IMR-90 (cell line): ENCODE measurements around the gene SPPL3. TPM values are rescaled to one million over a fixed set of nuclear protein-coding genes. Genes with fewer than 3 reads are reported as not detected.

Experiments used
- ATAC-seq: fragments of 200-7000 bp; cut with Tn5 transposase; 2 replicates; pipeline ENCODE4 v1.9.1; 2020; ENCODE audit warnings: low read depth, mild to moderate bottlenecking, moderate library complexity
- BruUV-seq: library from RNA; stranded (reverse); fragments of 400-500 nt; replicated peaks from 2 replicates; lab custom pipeline; 2021; lab: Mats Ljungman, UMichigan
- CTCF ChIA-PET: fragments of 300-600 bp; formaldehyde crosslinking; extraction: SDS; loops from one replicate; lab custom pipeline; 2021; ENCODE audit warnings: antibody characterized with exemption; lab: Yijun Ruan, JAX
- POLR2A ChIA-PET: fragments of 300-600 bp; sonication (Branson Sonifier 250); formaldehyde crosslinking; loops from one replicate; lab custom pipeline; 2022; ENCODE audit warnings: antibody characterized with exemption; ENCODE audit not compliant: unreplicated experiment; lab: Charles Lee
- DNase-seq: peaks from one replicate; pipeline ENCODE4 v3.0.0; 2013
- H2AFZ ChIP-seq: replicated peaks from 2 replicates; pipeline ENCODE3; 2013; ENCODE audit warnings: low read length, mild to moderate bottlenecking; ENCODE audit not compliant: poor library complexity
- H2AK5ac ChIP-seq: 2 replicates; pipeline ENCODE4 v1.6.1; 2013; ENCODE audit warnings: low read depth, low read length, inconsistent platforms
- H2AK9ac ChIP-seq: replicated peaks from 2 replicates; pipeline ENCODE3; 2013; ENCODE audit warnings: mild to moderate bottlenecking, low read depth, low read length, moderate library complexity; ENCODE audit not compliant: poor library complexity
- H2BK120ac ChIP-seq: 2 replicates; pipeline ENCODE4 v1.6.1; 2013; ENCODE audit warnings: low read depth, low read length, inconsistent platforms
- H2BK15ac ChIP-seq: 3 replicates; pipeline ENCODE4 v1.6.1; 2013; ENCODE audit warnings: low read depth, low read length, inconsistent platforms
- H2BK20ac ChIP-seq: 2 replicates; pipeline ENCODE4 v1.6.1; 2013; ENCODE audit warnings: low read depth, mild to moderate bottlenecking, inconsistent platforms, low read length, moderate library complexity
- H2BK5ac ChIP-seq: 2 replicates; pipeline ENCODE4 v1.6.1; 2013; ENCODE audit warnings: mild to moderate bottlenecking, low read depth, low read length, inconsistent platforms; ENCODE audit not compliant: poor library complexity, severe bottlenecking
- H3K14ac ChIP-seq: replicated peaks from 2 replicates; pipeline ENCODE4 v1.6.1; 2013; ENCODE audit warnings: low read depth, low read length, inconsistent platforms
- H3K18ac ChIP-seq: 2 replicates; pipeline ENCODE4 v1.6.1; 2013; ENCODE audit warnings: low read depth, low read length, control low read depth
- H3K23ac ChIP-seq: 2 replicates; pipeline ENCODE4 v1.6.1; 2013; ENCODE audit warnings: low read depth, low read length, inconsistent platforms
- H3K27ac ChIP-seq: 2 replicates; pipeline ENCODE4 v1.5.1; 2013; ENCODE audit warnings: mild to moderate bottlenecking, control low read depth, low read length; ENCODE audit not compliant: insufficient read depth
- H3K27me3 ChIP-seq: 2 replicates; pipeline ENCODE4 v1.6.1; 2013; ENCODE audit warnings: low read length; ENCODE audit not compliant: control insufficient read depth, insufficient read depth
- H3K36me3 ChIP-seq: 2 replicates; pipeline ENCODE4 v1.6.1; 2013; ENCODE audit warnings: low read length, mixed read lengths; ENCODE audit not compliant: control insufficient read depth, insufficient read depth
- H3K4ac ChIP-seq: 2 replicates; pipeline ENCODE4 v1.6.1; 2013; ENCODE audit warnings: low read depth, low read length, inconsistent platforms
- H3K4me1 ChIP-seq: 2 replicates; pipeline ENCODE4 v1.6.1; 2013; ENCODE audit warnings: low read length, mixed read lengths; ENCODE audit not compliant: control insufficient read depth, insufficient read depth
- H3K4me2 ChIP-seq: 2 replicates; pipeline ENCODE4 v1.6.1; 2013; ENCODE audit warnings: low read depth, mild to moderate bottlenecking, control low read depth, low read length, moderate library complexity
- H3K4me3 ChIP-seq: 2 replicates; pipeline ENCODE4 v1.5.1; 2013; ENCODE audit warnings: low read depth, mild to moderate bottlenecking, control low read depth, low read length, moderate library complexity; ENCODE audit not compliant: insufficient read depth
- H3K56ac ChIP-seq: 2 replicates; pipeline ENCODE4 v1.6.1; 2013; ENCODE audit warnings: low read length, inconsistent platforms; ENCODE audit not compliant: insufficient read depth; ENCODE audit errors: extremely low read depth
- H3K79me1 ChIP-seq, 2 experiments: 2 replicates each; pipeline ENCODE4 v1.6.1; 2013; ENCODE audit warnings: low read length in 2 of 2, inconsistent platforms in 1 of 2, low read depth in 1 of 2
- H3K9ac ChIP-seq: 2 replicates; pipeline ENCODE4 v1.6.1; 2013; ENCODE audit warnings: low read depth, low read length, control low read depth
- H3K9me1 ChIP-seq: 2 replicates; pipeline ENCODE4 v1.6.1; 2013; ENCODE audit warnings: low read length, inconsistent platforms; ENCODE audit not compliant: insufficient read depth
- H3K9me3 ChIP-seq: 2 replicates; pipeline ENCODE4 v1.6.1; 2013; ENCODE audit warnings: low read length; ENCODE audit not compliant: control insufficient read depth, insufficient read depth
- H4K20me1 ChIP-seq: 2 replicates; pipeline ENCODE4 v1.6.1; 2013; ENCODE audit warnings: low read length, inconsistent platforms; ENCODE audit not compliant: insufficient read depth
- H4K5ac ChIP-seq: 2 replicates; pipeline ENCODE4 v1.6.1; 2013; ENCODE audit warnings: mild to moderate bottlenecking, low read depth, low read length, control low read depth
- H4K8ac ChIP-seq, 2 experiments: 2 replicates each; pipeline ENCODE4 v1.6.1; 2013; ENCODE audit warnings: low read depth in 2 of 2, low read length in 2 of 2, control low read depth in 1 of 2, inconsistent platforms in 1 of 2
- H4K91ac ChIP-seq: 2 replicates; pipeline ENCODE4 v1.6.1; 2013; ENCODE audit warnings: low read depth, low read length, inconsistent platforms; ENCODE audit not compliant: insufficient read depth
- CEBPB ChIP-seq: IDR thresholded peaks from 2 replicates; pipeline ENCODE4 v1.6.1; 2012; ENCODE audit warnings: low read depth, low read length, improper control_type of control experiment
- FOS ChIP-seq: fragments of 150-350 bp; IDR thresholded peaks from 2 replicates; pipeline ENCODE4 v1.6.1; 2016; ENCODE audit warnings: low read depth, low read length
- MAFK ChIP-seq: IDR thresholded peaks from 2 replicates; pipeline ENCODE4 v1.6.1; 2012; ENCODE audit warnings: low read depth, low read length, improper control_type of control experiment
- MAZ ChIP-seq: IDR thresholded peaks from 2 replicates; pipeline ENCODE4 v1.6.1; 2012; ENCODE audit warnings: low read depth, mild to moderate bottlenecking, low read length, improper control_type of control experiment, moderate library complexity, borderline replicate concordance
- MXI1 ChIP-seq: IDR thresholded peaks from 2 replicates; pipeline ENCODE4 v1.6.1; 2012; ENCODE audit warnings: low read depth, mild to moderate bottlenecking, low read length, moderate library complexity, borderline replicate concordance
- POLR2A ChIP-seq: IDR thresholded peaks from 2 replicates; pipeline ENCODE4 v1.6.1; 2012; ENCODE audit warnings: mild to moderate bottlenecking, low read depth, low read length
- RAD21 ChIP-seq: IDR thresholded peaks from 2 replicates; pipeline ENCODE4 v1.6.1; 2012; ENCODE audit warnings: low read length, improper control_type of control experiment
- RCOR1 ChIP-seq: IDR thresholded peaks from 2 replicates; pipeline ENCODE4 v1.6.1; 2012; ENCODE audit warnings: mild to moderate bottlenecking, low read length, improper control_type of control experiment; ENCODE audit not compliant: insufficient replicate concordance
- RFX5 ChIP-seq: IDR thresholded peaks from 2 replicates; pipeline ENCODE4 v1.8.0; 2012; ENCODE audit warnings: low read depth, mild to moderate bottlenecking, low read length, moderate library complexity
- WGBS, 2 experiments: methylation state at CpG; one replicate each; pipeline versions ENCODE4 v1.1.5 to v1.1.7; 2013; ENCODE audit warnings: missing lambda C conversion rate in 2 of 2; ENCODE audit not compliant: insufficient read length in 1 of 2; ENCODE audit errors: extremely low coverage in 2 of 2; 5-methylcytosine and 5-hydroxymethylcytosine counted together
- dilution Hi-C: fragments of 300-500 bp; cut with HindIII; formaldehyde crosslinking; loops from one replicate; pipeline ENCODE4 v1.14.3; 2018; ENCODE audit warnings: low sequenced_read_pairs; ENCODE audit not compliant: unreplicated experiment
- in situ Hi-C: fragments of 300-500 bp; cut with MboI; formaldehyde crosslinking; loops from 3 replicates; pipeline ENCODE4 v1.14.3; 2019; ENCODE audit warnings: low sequenced_read_pairs, inconsistent platforms, mixed read lengths
- intact Hi-C: fragments of 100-400 bp; cut with micrococcal nuclease; formaldehyde crosslinking; loops from 2 replicates; pipeline ENCODE4 v1.10.0; 2022
- polyA plus RNA-seq, 3 experiments: library from polyadenylated mRNA; depleted of rRNA; stranded (reverse); fragments of >200 nt; gene quantifications; 2 replicates each; pipeline ENCODE4 v1.2.3, GENCODE V29; 2012; ENCODE audit warnings: low replicate concordance in 1 of 3
- total RNA-seq: library from RNA; depleted of rRNA; stranded (reverse); fragments of >200 nt; gene quantifications from 2 replicates; pipeline ENCODE4 v1.2.3, GENCODE V29; 2012
- TF ChIP-seq, protein P1 (sequence below): fragments of 150-350 bp; IDR thresholded peaks from 2 replicates; pipeline ENCODE4 v1.6.1; 2016; ENCODE audit warnings: low read depth, mild to moderate bottlenecking, low read length, moderate library complexity, borderline replicate concordance

Gene SPPL3
- total and polyA plus RNA-seq, 2 of the 4 experiments (the other 2 are of a cell fraction) = 1.6 to 18.0 TPM

DNA sequence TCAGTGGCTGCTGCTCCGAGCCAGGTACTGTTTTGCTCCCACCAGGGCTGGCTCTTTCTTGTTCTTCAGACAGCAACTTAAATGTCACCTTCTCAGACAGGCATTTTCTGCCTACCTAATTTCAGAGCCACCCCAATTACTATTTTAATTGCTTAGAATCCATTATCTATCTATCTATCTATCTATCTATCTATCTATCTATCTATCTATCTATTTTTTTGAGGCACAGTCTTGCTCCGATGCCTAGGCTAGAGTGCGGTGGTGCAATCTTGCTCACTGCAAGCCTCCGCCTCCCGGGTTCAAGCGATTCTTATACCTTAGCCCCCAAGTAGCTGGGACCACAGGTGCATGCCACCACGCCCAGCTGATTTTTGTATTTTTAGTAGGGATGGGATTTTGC is 58.5 kb downstream of the SPPL3 start:
- Histone ChIP-seq H3K23ac (no peak overlapping the region), H2AK9ac (no peak overlapping the region), H3K79me1 (peaks cover 25 to 69% of the 10 kb centered on the region in 2 experiments), H4K20me1 (peaks cover 59% of the 10 kb centered on the region), H3K9me1 (peaks cover 9% of the 10 kb centered on the region; the same call in 1 of the 2 replicates), H3K4me2 (no peak overlapping the region), H2BK20ac (no peak overlapping the region), H3K4ac (no peak overlapping the region), H3K14ac (no peak overlapping the region), H4K91ac (no peak overlapping the region), H3K18ac (no peak overlapping the region), H2AK5ac (no peak overlapping the region), H2BK5ac (no peak overlapping the region), H3K9me3 (no peaks in the 10 kb centered on the region), H2BK15ac (no peak overlapping the region), H2AFZ (no peak overlapping the region), H4K5ac (no peak overlapping the region), H3K4me3 (no peak overlapping the region), H4K8ac (no peak overlapping the region), H3K27me3 (no peaks in the 10 kb centered on the region), H3K56ac (no peak overlapping the region), H2BK120ac (no peak overlapping the region), H3K4me1 (peaks cover 15% of the 10 kb centered on the region), H3K36me3 (peaks cover 3% of the 10 kb centered on the region), H3K27ac (no peak overlapping the region), H3K9ac (no peak overlapping the region)
- in situ Hi-C loops (no loop called here), dilution Hi-C loops (no loop called here), intact Hi-C loops (loop anchor here (5.0 kb wide), 1 partner anchor 42 kb away; no protein-coding TSS in a partner anchor)
- ATAC-seq (no peak), DNase-seq (no peak)
- no TSS peak for BruUV-seq
- POLR2A ChIA-PET = no interaction called here
- CTCF ChIA-PET = interaction anchor here (1.6 kb wide), 1 partner anchor 11 kb away, joined by 3 read pairs; no protein-coding TSS in a partner anchor
- no CpG with 5 or more reads among the region's 7 CpGs for WGBS, 2 experiments
- TF ChIP-seq, protein P1, sequence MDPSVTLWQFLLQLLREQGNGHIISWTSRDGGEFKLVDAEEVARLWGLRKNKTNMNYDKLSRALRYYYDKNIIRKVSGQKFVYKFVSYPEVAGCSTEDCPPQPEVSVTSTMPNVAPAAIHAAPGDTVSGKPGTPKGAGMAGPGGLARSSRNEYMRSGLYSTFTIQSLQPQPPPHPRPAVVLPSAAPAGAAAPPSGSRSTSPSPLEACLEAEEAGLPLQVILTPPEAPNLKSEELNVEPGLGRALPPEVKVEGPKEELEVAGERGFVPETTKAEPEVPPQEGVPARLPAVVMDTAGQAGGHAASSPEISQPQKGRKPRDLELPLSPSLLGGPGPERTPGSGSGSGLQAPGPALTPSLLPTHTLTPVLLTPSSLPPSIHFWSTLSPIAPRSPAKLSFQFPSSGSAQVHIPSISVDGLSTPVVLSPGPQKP = no peak
- no peak for TF ChIP-seq RCOR1
- TF ChIP-seq MAFK = no peak
- TF ChIP-seq MAZ = no peak
- no peak for TF ChIP-seq FOS
- TF ChIP-seq POLR2A = no peak
- no peak for TF ChIP-seq MXI1
- TF ChIP-seq RAD21 = no peak
- no peak for TF ChIP-seq CEBPB
- TF ChIP-seq RFX5 = no peak
